Activated CD4-positive, alpha-beta T cell treated with anti-CD3 and anti-CD28 coated beads, Interleukin-2, Interleukin-4, amounts not matched to agents 100 ng/mL and 50 ng/mL, durations not matched to agents 16 hours and 8 hours (primary cell): ENCODE results near the gene FRMPD2.
"Not testable (repeated sequence)": the region's sequence is repeated elsewhere in the genome, so short reads cannot be mapped to it uniquely, and the experiment has no call there.

Experiments used
- DNase-seq: peaks from one replicate; pipeline ENCODE4 v3.0.0-alpha.2; 2020; ENCODE audit warnings: low spot score

Gene FRMPD2

DNA sequence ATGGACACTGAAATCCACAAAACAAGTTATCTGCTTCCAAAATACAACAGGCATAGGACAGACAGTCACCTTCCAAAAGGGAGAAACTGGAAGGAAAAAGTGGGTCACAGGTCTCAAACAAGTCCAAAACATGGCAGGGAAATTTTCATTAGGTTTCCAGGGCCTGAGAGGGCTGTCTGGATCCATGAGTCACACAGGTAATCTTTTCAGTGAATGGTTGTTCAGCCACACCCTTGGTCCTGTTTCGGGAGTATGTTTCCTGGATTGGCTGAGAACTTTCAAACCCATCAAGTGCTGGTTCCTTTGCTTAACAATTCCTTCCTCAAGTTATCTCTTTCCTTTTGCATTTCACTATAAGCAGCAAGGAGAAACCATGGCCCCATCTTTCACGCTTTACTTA, 145.5 kb downstream of the FRMPD2 start:
- not testable (repeated sequence) for DNase-seq

DNA sequence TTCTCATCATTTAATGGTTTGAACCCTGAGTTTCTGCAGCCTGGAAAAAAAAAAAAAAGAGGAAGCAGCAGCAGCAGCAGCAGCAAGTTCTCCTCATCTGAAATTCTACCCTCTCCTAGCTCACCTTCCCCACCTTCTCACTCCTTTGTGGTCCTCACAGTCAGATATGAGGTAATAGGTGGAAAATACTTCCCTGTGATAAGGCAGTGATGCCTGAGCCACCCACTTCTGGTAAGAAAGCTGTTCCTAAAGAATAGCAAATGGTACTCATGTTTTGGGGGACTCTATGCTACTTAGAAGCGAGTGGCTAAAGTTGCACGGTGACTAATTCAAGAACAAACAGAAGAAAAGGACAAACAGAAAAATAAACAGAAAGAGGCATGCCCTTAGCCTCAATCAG, 148.2 kb downstream of the FRMPD2 start:
- not testable (repeated sequence) for DNase-seq

DNA sequence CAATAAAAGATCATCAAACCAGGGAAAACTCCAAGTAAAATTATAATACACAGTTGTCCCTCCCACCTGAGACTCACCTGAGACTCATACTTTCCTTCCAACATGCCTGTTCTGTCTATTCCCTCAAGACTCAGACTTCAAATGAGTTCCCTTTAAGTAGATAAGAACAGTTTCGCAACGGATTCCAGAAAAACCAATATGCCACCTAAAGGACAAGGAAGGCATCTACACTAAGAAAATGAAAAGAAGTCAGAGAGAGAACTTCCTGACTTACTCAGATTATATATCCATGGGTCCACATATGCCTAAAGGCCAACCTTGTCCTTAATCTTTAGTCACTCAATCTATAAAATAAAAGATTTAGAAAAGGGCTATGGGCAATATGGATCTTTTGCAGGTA, 148.9 kb downstream of the FRMPD2 start:
- not testable (repeated sequence) for DNase-seq

DNA sequence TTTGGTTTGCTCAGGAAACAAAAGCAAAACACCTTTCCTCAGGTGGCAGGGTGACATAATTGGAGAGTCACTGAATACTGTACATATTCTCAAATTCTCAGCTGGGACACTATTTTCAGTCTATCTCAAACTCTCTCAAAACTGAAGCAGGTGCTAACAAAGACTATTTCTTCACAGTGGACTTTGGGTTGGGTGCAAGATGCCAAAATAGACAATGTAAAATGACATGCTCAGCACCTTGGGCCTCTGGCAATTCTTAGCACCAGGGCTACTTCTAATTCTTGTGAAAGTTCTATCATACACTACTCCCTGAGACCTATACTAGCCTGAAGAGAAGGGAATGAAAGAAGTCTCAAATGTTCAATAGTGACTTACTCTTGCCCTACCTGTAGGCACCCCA, 151.9 kb downstream of the FRMPD2 start:
- not testable (repeated sequence) for DNase-seq

DNA sequence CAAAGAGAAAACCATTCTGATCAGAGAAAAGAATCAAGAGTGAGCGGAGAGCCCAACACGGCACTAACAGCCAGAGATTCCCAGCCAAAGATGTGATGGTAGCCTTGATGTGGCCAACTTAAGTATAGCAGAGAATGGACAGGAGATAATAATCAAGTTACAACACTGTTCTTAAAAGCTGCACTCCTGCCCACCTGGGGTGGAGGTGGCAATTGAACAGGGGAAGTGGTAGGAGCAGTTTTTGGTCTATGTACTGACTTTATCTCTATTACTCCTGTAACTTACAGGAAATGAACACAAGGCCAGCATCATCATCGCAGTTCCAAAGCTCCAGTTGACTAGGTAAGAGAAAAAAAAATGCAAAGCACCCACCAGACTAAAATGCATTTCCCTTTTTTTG, 164.2 kb downstream of the FRMPD2 start:
- not testable (repeated sequence) for DNase-seq
